ENCODE results near the gene RNH1. TPM values are rescaled to one million over a fixed set of nuclear protein-coding genes. Genes with fewer than 3 reads are reported as not detected.

The RNH1 gene
- polyA plus RNA-seq, 3 donors = 381 to 445 (median 443) TPM

DNA sequence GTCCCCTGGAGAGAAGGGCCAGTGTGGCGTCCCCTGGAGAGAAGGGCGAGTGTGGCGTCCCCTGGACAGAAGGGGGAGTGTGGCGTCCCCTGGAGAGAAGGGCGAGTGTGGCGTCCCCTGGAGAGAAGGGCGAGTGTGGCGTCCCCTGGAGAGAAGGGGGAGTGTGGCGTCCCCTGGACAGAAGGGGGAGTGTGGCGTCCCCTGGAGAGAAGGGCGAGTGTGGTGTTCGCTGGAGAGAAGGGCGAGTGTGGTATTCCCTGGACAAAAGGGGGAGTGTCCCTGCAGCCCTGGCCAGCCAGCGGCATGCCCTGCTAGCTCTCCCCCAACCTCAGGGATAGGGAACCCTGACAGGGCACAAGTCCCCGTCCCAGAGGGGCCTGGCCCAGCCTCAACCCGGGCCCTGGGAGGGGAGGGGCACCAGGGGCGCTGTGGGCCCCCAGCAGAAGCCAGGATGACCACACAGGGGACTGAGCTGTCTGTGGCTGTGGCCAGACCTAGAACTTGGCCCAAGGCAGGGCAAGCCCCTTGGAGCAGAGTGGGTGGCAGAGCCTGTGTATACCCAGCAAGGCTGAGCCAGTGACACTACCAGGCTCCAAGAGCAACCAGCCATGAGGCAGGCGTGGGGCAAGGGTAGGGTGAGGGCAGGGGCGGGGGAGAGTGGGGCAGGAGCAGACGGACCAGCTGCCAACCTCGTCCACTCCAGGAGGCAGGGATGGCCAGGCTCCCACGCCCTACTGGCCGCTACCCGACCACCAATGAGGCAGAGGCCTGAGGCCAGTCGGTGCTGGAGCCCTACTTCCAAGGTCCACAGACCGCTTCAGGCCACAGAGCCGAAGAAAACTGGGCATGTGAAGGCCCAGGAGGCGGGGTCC lies 24.2 kb upstream of the RNH1 start:
- H3K9me3 ChIP-seq (replicated peaks in 1 of 2; ENCODE audit: control insufficient read depth in 1 of 2, insufficient read depth in 1 of 2, low read length in 2 of 2) = no peaks in the 10 kb centered on the region
- H3K36me3 ChIP-seq (replicated peaks in 1 of 2; ENCODE audit: control insufficient read depth in 1 of 2, insufficient read depth in 2 of 2, low read length in 2 of 2) = peaks cover 20 to 23% of the 10 kb centered on the region in 2 donors
- H3K27me3 Mint-ChIP-seq (ENCODE audit: low read depth in 3 of 3) = peaks cover 2 to 3% (median 2%) of the 10 kb centered on the region in 3 donors
- no peak for DNase-seq
- H4K20me1 ChIP-seq (ENCODE audit: insufficient read depth, low read length) = peaks cover 26% of the 10 kb centered on the region
- H3K79me2 ChIP-seq (ENCODE audit: insufficient read depth, low read length) = peaks cover 12% of the 10 kb centered on the region
- H3K27ac ChIP-seq (ENCODE audit: low read depth in 1 of 2, low read length in 2 of 2) = no peak overlapping the region
- H3K4me2 ChIP-seq (replicated peaks; ENCODE audit: extremely low read depth, low read length, poor library complexity, severe bottlenecking) = no peak overlapping the region
- H3K4me3 ChIP-seq (replicated peaks in 1 of 3; ENCODE audit: low read depth in 2 of 3, low read length in 3 of 3) = no peak overlapping the region
- H3K4me1 ChIP-seq (ENCODE audit: control insufficient read depth in 1 of 2, insufficient read depth in 2 of 2, low read length in 2 of 2) = peaks cover 14 to 19% of the 10 kb centered on the region in 2 donors
- WGBS (ENCODE audit: insufficient coverage) = 97% methylated on average over 17 of the region's 28 CpGs
- no peak overlapping the region for H3K4me3 Mint-ChIP-seq
- TF ChIP-seq, protein P1, sequence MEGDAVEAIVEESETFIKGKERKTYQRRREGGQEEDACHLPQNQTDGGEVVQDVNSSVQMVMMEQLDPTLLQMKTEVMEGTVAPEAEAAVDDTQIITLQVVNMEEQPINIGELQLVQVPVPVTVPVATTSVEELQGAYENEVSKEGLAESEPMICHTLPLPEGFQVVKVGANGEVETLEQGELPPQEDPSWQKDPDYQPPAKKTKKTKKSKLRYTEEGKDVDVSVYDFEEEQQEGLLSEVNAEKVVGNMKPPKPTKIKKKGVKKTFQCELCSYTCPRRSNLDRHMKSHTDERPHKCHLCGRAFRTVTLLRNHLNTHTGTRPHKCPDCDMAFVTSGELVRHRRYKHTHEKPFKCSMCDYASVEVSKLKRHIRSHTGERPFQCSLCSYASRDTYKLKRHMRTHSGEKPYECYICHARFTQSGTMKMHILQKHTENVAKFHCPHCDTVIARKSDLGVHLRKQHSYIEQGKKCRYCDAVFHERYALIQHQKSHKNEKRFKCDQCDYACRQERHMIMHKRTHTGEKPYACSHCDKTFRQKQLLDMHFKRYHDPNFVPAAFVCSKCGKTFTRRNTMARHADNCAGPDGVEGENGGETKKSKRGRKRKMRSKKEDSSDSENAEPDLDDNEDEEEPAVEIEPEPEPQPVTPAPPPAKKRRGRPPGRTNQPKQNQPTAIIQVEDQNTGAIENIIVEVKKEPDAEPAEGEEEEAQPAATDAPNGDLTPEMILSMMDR (IDR thresholded peaks at IDR 0.05) = no peak
- intact Hi-C loops (cut with micrococcal nuclease) = no loop called here
- peaks cover 4% of the 10 kb centered on the region for H3K4me1 Mint-ChIP-seq
- H2AFZ ChIP-seq (ENCODE audit: insufficient read depth, low read depth, low read length, poor library complexity, severe bottlenecking) = no peak overlapping the region
- no peaks in the 10 kb centered on the region for H3K9me3 Mint-ChIP-seq
- H3K36me3 Mint-ChIP-seq = peaks cover 15% of the 10 kb centered on the region in 2 donors
- no peaks in the 10 kb centered on the region for H3K27me3 ChIP-seq (ENCODE audit: control insufficient read depth in 2 of 2, insufficient read depth in 2 of 2, low read length in 2 of 2)
- H3K27ac Mint-ChIP-seq = no peak overlapping the region
- H3K9ac ChIP-seq (ENCODE audit: insufficient read depth, low read length, poor library complexity, severe bottlenecking) = no peak overlapping the region

DNA sequence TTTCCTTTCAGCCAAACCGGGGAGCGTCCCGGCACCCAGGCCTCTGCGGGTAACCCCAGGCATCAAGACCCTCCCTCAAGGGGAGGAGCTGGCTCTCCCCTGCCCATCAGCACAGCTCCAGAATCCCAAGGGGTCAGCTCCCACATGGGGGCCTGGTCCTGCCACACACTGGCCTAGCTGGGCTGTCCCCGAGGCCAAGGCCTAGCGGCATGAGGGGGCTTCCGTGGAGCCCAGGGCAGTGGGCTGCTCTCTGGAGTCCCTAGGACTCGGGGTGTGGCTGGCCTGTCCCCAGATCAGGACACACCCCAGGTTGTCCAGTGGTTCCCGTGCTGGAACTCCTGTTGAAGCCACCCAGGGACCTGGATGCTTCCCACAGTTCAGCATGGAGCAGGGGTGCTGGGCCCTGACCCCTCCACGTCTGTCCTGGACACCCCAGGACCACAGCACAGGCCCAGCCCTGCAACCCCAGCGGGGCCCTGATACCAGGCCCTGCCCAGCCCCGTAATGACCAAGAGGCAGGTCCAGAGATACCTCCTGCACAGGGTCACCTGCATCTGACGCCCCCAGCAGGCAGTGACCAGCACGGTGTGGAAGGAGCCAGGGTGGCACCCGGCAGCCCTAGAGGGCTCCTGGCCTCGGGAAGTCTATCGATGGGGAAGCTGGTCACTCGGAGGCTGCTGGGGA lies 22.8 kb upstream of the RNH1 start:
- Histone ChIP-seq H3K4me3 (replicated peaks in 1 of 3; ENCODE audit: low read depth in 2 of 3, low read length in 3 of 3) (no peak overlapping the region), H3K79me2 (ENCODE audit: insufficient read depth, low read length) (peaks cover 11% of the 10 kb centered on the region), H3K9ac (ENCODE audit: insufficient read depth, low read length, poor library complexity, severe bottlenecking) (no peak overlapping the region), H2AFZ (ENCODE audit: insufficient read depth, low read depth, low read length, poor library complexity, severe bottlenecking) (no peak overlapping the region), H3K36me3 (replicated peaks in 1 of 2; ENCODE audit: control insufficient read depth in 1 of 2, insufficient read depth in 2 of 2, low read length in 2 of 2) (peaks cover 20 to 23% of the 10 kb centered on the region in 2 donors), H3K27me3 (ENCODE audit: control insufficient read depth in 2 of 2, insufficient read depth in 2 of 2, low read length in 2 of 2) (no peaks in the 10 kb centered on the region), H4K20me1 (ENCODE audit: insufficient read depth, low read length) (peaks cover 26% of the 10 kb centered on the region), H3K9me3 (replicated peaks in 1 of 2; ENCODE audit: control insufficient read depth in 1 of 2, insufficient read depth in 1 of 2, low read length in 2 of 2) (no peaks in the 10 kb centered on the region), H3K4me1 (ENCODE audit: control insufficient read depth in 1 of 2, insufficient read depth in 2 of 2, low read length in 2 of 2) (peaks cover 10 to 11% of the 10 kb centered on the region in 2 donors), H3K4me2 (replicated peaks; ENCODE audit: extremely low read depth, low read length, poor library complexity, severe bottlenecking) (no peak overlapping the region), H3K27ac (ENCODE audit: low read depth in 1 of 2, low read length in 2 of 2) (no peak overlapping the region)
- no peak overlapping the region for H3K4me3 Mint-ChIP-seq
- no peak overlapping the region for H3K27ac Mint-ChIP-seq
- no peak for DNase-seq
- TF ChIP-seq, protein P1 (IDR thresholded peaks at IDR 0.05) = no peak
- peaks cover 0 to 4% (median 2%) of the 10 kb centered on the region in 3 donors for H3K27me3 Mint-ChIP-seq (ENCODE audit: low read depth in 3 of 3)
- intact Hi-C loops (cut with micrococcal nuclease) = no loop called here
- peaks cover 2% of the 10 kb centered on the region for H3K4me1 Mint-ChIP-seq
- H3K36me3 Mint-ChIP-seq = peaks cover 15% of the 10 kb centered on the region in 2 donors
- no peaks in the 10 kb centered on the region for H3K9me3 Mint-ChIP-seq
- 98% methylated on average over 16 of the region's 18 CpGs for WGBS (ENCODE audit: insufficient coverage)

All from CD14-positive monocyte (primary cell).